ENCODE results near the gene ANKRD12.
A peak's percentile ranks its signal among the peaks of the same experiment; 100 is the strongest.

Gene ANKRD12

GRCh38 chr18:9292047-9292446 is 155.5 kb downstream of the ANKRD12 start:
- DNase-seq (ENCODE audit: low spot score), result no peak

GRCh38 chr18:9293948-9294347 is 157.4 kb downstream of the ANKRD12 start:
- no peak for DNase-seq (ENCODE audit: low spot score)

- no peak for DNase-seq (ENCODE audit: low spot score)
Measured at GRCh38 chr18:9296233-9297006, 159.8 kb downstream of the ANKRD12 start.

GRCh38 chr18:9297007-9297393 is 160.4 kb downstream of the ANKRD12 start:
- DNase-seq (ENCODE audit: low spot score), result no peak

GRCh38 chr18:9304388-9305070 is 167.9 kb downstream of the ANKRD12 start:
- DNase-seq (ENCODE audit: low spot score), result no peak

- no peak for DNase-seq (ENCODE audit: low spot score)
Measured at GRCh38 chr18:9319333-9319732, 182.8 kb downstream of the ANKRD12 start.

- DNase-seq (ENCODE audit: low spot score), result no peak
Measured at GRCh38 chr18:9321017-9321452, 184.5 kb downstream of the ANKRD12 start.

- DNase-seq (ENCODE audit: low spot score), result no peak
Measured at GRCh38 chr18:9321736-9322135, 185.2 kb downstream of the ANKRD12 start.

GRCh38 chr18:9322744-9323143 is 186.2 kb downstream of the ANKRD12 start:
- DNase-seq (ENCODE audit: low spot score), result no peak

- no peak for DNase-seq (ENCODE audit: low spot score)
Measured at GRCh38 chr18:9323750-9324445, 187.3 kb downstream of the ANKRD12 start.

GRCh38 chr18:9325716-9326115 is 189.1 kb downstream of the ANKRD12 start:
- no peak for DNase-seq (ENCODE audit: low spot score)

- DNase-seq (ENCODE audit: low spot score), result no peak
Measured at GRCh38 chr18:9328776-9329175, 192.2 kb downstream of the ANKRD12 start.

GRCh38 chr18:9329471-9329870 is 192.9 kb downstream of the ANKRD12 start:
- DNase-seq (ENCODE audit: low spot score), result no peak

GRCh38 chr18:9330419-9330818 is 193.8 kb downstream of the ANKRD12 start:
- no peak for DNase-seq (ENCODE audit: low spot score)

GRCh38 chr18:9333441-9334328 is 197.1 kb downstream of the ANKRD12 start:
- no peak for DNase-seq (ENCODE audit: low spot score)

- DNase-seq (ENCODE audit: low spot score), result peak; percentile 93
Measured at GRCh38 chr18:9334329-9334972, 197.9 kb downstream of the ANKRD12 start, which contains the start of gene TWSG1. TWSG1 (plus strand) TSS chr18:9334773; CDS start chr18:9337230, 2,457 bp downstream.

- DNase-seq (ENCODE audit: low spot score), result peak; percentile 12
Measured at GRCh38 chr18:9334973-9335696, 198.6 kb downstream of the ANKRD12 start.
